HepG2 (cell line): ENCODE measurements around the gene ZIC2. TPM values are rescaled to one million over a fixed set of nuclear protein-coding genes. Genes with fewer than 3 reads are reported as not detected.

Source experiments
- AFF4 ChIP-seq: sonication (generic); formaldehyde crosslinking; IDR thresholded peaks from 2 replicates; pipeline ENCODE4 v1.4.0; 2020; ENCODE audit warnings: missing genetic modification reagents
- ARID5B ChIP-seq: IDR thresholded peaks from 2 replicates; pipeline ENCODE4 v1.4.0; 2020; ENCODE audit warnings: mild to moderate bottlenecking, missing genetic modification reagents
- CBX5 ChIP-seq: sonication (generic); formaldehyde crosslinking; IDR thresholded peaks from 2 replicates; pipeline ENCODE4 v1.4.0; 2020; ENCODE audit warnings: missing genetic modification reagents, borderline replicate concordance
- CTCF ChIP-seq: sonication (generic); formaldehyde crosslinking; IDR thresholded peaks from 2 replicates; pipeline ENCODE4 v1.5.0; 2020; ENCODE audit warnings: mild to moderate bottlenecking, missing genetic modification reagents, moderate library complexity
- GABPB1 ChIP-seq: IDR thresholded peaks from 2 replicates; pipeline ENCODE4 v1.6.1; 2016; ENCODE audit warnings: mild to moderate bottlenecking, missing genetic modification reagents, moderate library complexity, missing compliant biosample characterization
- HNF4A ChIP-seq: sonication (generic); formaldehyde crosslinking; IDR thresholded peaks from 2 replicates; pipeline ENCODE4 v1.4.0; 2020; ENCODE audit warnings: missing genetic modification reagents
- HNRNPLL ChIP-seq: fragments of 200-400 bp; formaldehyde crosslinking; IDR thresholded peaks from 2 replicates; pipeline ENCODE4 v1.6.1; 2017; ENCODE audit warnings: mild to moderate bottlenecking, low read depth, low read length; ENCODE audit not compliant: poor library complexity, severe bottlenecking
- RARA ChIP-seq: IDR thresholded peaks from 2 replicates; pipeline ENCODE4 v1.6.1; 2016; ENCODE audit warnings: missing genetic modification reagents, missing compliant biosample characterization
- SKI ChIP-seq: fragments of 450-650 bp; IDR thresholded peaks from one replicate; pipeline ENCODE4 v1.6.1; 2018; ENCODE audit warnings: mild to moderate bottlenecking; ENCODE audit not compliant: partially characterized antibody
- SP5 ChIP-seq: IDR thresholded peaks from 2 replicates; pipeline ENCODE4 v1.6.1; 2016; ENCODE audit warnings: low read depth, borderline replicate concordance
- ZBTB10 ChIP-seq: sonication (generic); formaldehyde crosslinking; IDR thresholded peaks from 2 replicates; pipeline ENCODE4 v1.4.0; 2020; ENCODE audit warnings: missing genetic modification reagents, borderline replicate concordance
- ZFP36L1 ChIP-seq: sonication (generic); formaldehyde crosslinking; IDR thresholded peaks from 2 replicates; pipeline ENCODE4 v1.8.0; 2022; ENCODE audit warnings: mild to moderate bottlenecking, missing genetic modification reagents, moderate library complexity
- ZNF484 ChIP-seq: sonication (generic); formaldehyde crosslinking; IDR thresholded peaks from 2 replicates; pipeline ENCODE4 v1.5.1; 2020; ENCODE audit warnings: mild to moderate bottlenecking, low read depth, missing genetic modification reagents, borderline replicate concordance
- ZNF564 ChIP-seq: sonication (generic); formaldehyde crosslinking; IDR thresholded peaks from 2 replicates; pipeline ENCODE4 v1.8.1; 2023; ENCODE audit warnings: mild to moderate bottlenecking, missing genetic modification reagents
- polyA plus RNA-seq, 8 experiments: library from polyadenylated mRNA; depleted of rRNA in 3 of 8; stranded (reverse) in 7 of 8; unstranded in 1 of 8; fragments of >200 nt; fragmentation: Illumina TruSeq in 4 of 8; extraction: Trizol in 4 of 8; gene quantifications; 2 replicates each; pipeline versions ENCODE4 v1.2.1 to v1.2.3, GENCODE V29; 2011 to 2016; ENCODE audit warnings: low read depth in 4 of 8, missing spikeins in 1 of 8, mixed read lengths in 1 of 8; ENCODE audit not compliant: insufficient read depth in 1 of 8
- total RNA-seq, 5 experiments: library from RNA; depleted of rRNA; stranded (reverse); fragments of >200 nt; fragmentation: Illumina TruSeq; extraction: Trizol; gene quantifications; 2 replicates each; pipeline ENCODE4 v1.2.3, GENCODE V29; 2016; ENCODE audit warnings: low read depth in 1 of 5

Gene ZIC2
- total and polyA plus RNA-seq, 2 of the 13 experiments (the other 11 are each of a cell fraction or from before 2014, with no cell fraction given): 0.13 TPM; not detected in 1

- TF ChIP-seq CTCF (CRISPR knock-in tag) (no peak), ZFP36L1 (CRISPR knock-in tag) (no peak), ZNF564 (CRISPR knock-in tag) (no peak), ARID5B (CRISPR knock-in tag) (0 out of 2 replicates have a peak, but pooled peaks have one; percentile 17), SKI (peak; percentile 32), HNF4A (CRISPR knock-in tag) (peak; percentile 52), GABPB1 (CRISPR knock-in tag) (no peak), HNRNPLL (peak; percentile 18), AFF4 (no peak), CBX5 (CRISPR knock-in tag) (0 out of 2 replicates have a peak, but pooled peaks have one; percentile 17), ZBTB10 (CRISPR knock-in tag) (no peak), RARA (CRISPR knock-in tag) (peak; percentile 66), ZNF484 (CRISPR knock-in tag) (no peak), SP5 (CRISPR knock-in tag) (peak; percentile 45; the same call in 1 of the 2 replicates)
Measured at GRCh38 chr13:99990126-99990977, 8.8 kb downstream of the ZIC2 start (continued).
